Right atrium auricular region (tissue), 2 donors: ENCODE measurements around the gene ENTPD8. TPM values are rescaled to one million over a fixed set of nuclear protein-coding genes. Genes with fewer than 3 reads are reported as not detected.
A peak's percentile ranks its signal among the peaks of the same experiment; 100 is the strongest.
"Not testable (repeated sequence)": the region's sequence is repeated elsewhere in the genome, so short reads cannot be mapped to it uniquely, and the experiment has no call there.

Experiments
- DNase-seq: peaks from one replicate; pipeline ENCODE4 v3.0.0-alpha.2; 2019; ENCODE audit warnings: low spot score
- H3K27ac ChIP-seq, 2 donors: fragments of 200-600 bp; sonication (generic); 1 replicate in 1 of 2; 2 replicates in 1 of 2; pipeline ENCODE4 v1.5.1; 2016 to 2019
- H3K27me3 ChIP-seq, 2 donors: fragments of 200-600 bp; sonication (generic); one replicate each; pipeline versions ENCODE4 v1.5.1 to v1.6.0; 2017 to 2019
- H3K36me3 ChIP-seq: fragments of 200-600 bp; sonication (generic); one replicate; pipeline ENCODE4 v1.5.1; 2016
- H3K4me1 ChIP-seq, 2 donors: fragments of 200-600 bp; sonication (generic); one replicate each; pipeline versions ENCODE4 v1.5.1 to v1.6.0; 2017 to 2019
- H3K4me3 ChIP-seq, 2 donors: fragments of 200-600 bp; sonication (generic); 1 replicate in 1 of 2; 2 replicates in 1 of 2; pipeline ENCODE4 v1.5.1; 2017 to 2019; ENCODE audit warnings: mild to moderate bottlenecking in 1 of 2, moderate library complexity in 1 of 2
- H3K9me3 ChIP-seq, 2 donors: fragments of 200-600 bp; sonication (generic); one replicate each; pipeline ENCODE4 v1.5.1; 2019
- total RNA-seq, 2 donors: library from RNA; depleted of rRNA; stranded (reverse); fragments of >200 nt; gene quantifications; one replicate each; pipeline ENCODE4 v1.1.0, GENCODE V29; 2016
- TF ChIP-seq, protein P1 (sequence below), 2 donors: fragments of 200-600 bp; sonication (generic); IDR thresholded peaks; one replicate each; pipeline ENCODE4 v1.5.1; 2019; ENCODE audit warnings: antibody characterized with exemption in 2 of 2

ENTPD8 gene
- total RNA-seq, 2 donors from 2014 or later: not detected

DNA sequence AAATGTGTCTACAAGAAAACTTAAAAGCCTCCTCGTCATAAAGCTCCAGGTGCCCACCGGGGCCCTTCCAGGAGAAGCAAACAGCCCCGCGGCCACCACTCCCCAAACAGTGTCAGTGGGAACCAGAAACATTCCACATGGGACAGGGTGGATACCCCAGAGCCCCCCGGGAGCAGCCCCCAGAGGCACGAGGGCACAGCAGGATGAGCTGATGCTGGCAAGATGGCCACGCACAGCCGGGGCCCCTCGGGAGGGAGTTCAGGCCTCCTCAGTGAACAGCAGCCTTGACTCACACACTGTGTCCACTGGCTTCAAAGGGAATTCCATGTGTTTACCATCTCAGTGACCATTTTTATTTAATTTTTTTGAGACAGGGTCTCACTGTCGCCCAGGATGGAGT is 28.7 kb downstream of the ENTPD8 start:
- H3K4me1 ChIP-seq: peaks cover 0 to 40% of the 10 kb centered on the region in 2 donors
- TF ChIP-seq, protein P1, sequence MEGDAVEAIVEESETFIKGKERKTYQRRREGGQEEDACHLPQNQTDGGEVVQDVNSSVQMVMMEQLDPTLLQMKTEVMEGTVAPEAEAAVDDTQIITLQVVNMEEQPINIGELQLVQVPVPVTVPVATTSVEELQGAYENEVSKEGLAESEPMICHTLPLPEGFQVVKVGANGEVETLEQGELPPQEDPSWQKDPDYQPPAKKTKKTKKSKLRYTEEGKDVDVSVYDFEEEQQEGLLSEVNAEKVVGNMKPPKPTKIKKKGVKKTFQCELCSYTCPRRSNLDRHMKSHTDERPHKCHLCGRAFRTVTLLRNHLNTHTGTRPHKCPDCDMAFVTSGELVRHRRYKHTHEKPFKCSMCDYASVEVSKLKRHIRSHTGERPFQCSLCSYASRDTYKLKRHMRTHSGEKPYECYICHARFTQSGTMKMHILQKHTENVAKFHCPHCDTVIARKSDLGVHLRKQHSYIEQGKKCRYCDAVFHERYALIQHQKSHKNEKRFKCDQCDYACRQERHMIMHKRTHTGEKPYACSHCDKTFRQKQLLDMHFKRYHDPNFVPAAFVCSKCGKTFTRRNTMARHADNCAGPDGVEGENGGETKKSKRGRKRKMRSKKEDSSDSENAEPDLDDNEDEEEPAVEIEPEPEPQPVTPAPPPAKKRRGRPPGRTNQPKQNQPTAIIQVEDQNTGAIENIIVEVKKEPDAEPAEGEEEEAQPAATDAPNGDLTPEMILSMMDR (IDR thresholded peaks at IDR 0.05): no peak
- no peak for DNase-seq

DNA sequence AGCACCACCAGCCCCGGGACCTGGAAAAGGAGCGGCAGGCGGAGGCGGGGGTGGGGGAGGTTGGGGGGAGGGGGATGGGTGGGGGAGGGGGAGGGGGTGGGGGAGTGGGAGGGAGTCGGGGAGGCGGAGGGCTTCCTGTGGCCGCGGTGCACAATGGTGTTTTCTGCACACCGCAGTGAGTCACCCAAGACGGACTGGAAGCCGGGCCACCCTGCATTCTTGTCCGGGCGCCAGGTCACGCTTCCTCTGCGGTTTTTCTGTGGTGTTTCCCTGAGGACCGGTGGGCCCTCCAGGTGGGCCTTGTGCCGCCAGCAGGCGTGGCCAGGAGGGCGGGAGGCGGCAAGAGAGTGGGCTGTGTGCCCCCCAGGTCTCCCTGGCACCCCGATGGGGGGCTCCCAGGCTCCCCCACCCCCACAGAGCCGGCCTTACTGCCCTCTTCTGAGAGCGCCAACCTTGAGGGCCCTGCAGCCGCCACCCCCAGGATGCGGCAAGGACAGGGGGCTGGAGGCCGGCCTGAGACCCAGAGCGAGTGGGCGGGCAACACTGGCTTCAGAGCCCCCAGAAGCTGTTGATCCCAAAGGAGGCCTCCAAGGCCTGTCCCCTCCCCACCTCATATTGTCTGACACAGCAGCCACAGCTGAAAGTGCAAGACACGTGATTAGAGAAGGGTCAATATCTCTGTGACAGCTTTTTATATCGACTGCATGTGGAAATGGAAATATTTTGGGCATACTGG is 29.3 kb downstream of the ENTPD8 start:
- TF ChIP-seq, protein P1 (IDR thresholded peaks at IDR 0.05): no peak
- H3K9me3 ChIP-seq: no peaks in the 10 kb centered on the region
- H3K27me3 ChIP-seq: no peaks in the 10 kb centered on the region
- DNase-seq: peak; percentile 83
- peak overlapping the region; percentile 75 to 85 for H3K27ac ChIP-seq
- H3K4me3 ChIP-seq: peak overlapping the region in 1 of 2 donors; percentile 25
- no peaks in the 10 kb centered on the region for H3K36me3 ChIP-seq
- peaks cover 0 to 43% of the 10 kb centered on the region in 2 donors for H3K4me1 ChIP-seq

More for the DNA sequence above, 28.7 kb downstream of the ENTPD8 start:
- Histone ChIP-seq H3K36me3 (no peaks in the 10 kb centered on the region), H3K27ac (peak overlapping the region; percentile 75 to 85), H3K9me3 (no peaks in the 10 kb centered on the region), H3K27me3 (no peaks in the 10 kb centered on the region), H3K4me3 (no peak overlapping the region)

DNA sequence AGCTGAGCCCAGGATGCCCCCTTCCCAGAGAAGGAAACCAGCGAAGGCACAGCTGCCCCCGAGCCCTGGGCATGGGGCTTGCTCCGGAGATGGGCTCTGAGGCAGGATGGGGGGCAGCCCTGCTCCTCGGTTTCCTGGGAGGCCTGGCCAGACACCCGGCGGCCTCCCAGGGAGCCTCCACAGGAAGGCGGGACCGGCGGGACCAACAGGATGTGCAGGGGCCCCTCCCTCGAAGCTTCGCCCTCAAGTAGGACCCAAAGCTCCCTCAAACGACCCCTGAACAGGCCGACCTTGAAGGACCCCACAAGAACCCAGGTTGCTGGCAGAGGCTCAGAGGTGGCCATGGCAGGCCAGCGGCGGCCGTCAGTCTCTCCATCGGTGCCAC is 29.9 kb downstream of the ENTPD8 start:
- Histone ChIP-seq H3K27ac (peak overlapping the region; percentile 62 to 85), H3K27me3 (no peaks in the 10 kb centered on the region), H3K4me3 (peak overlapping the region in 1 of 2 donors; percentile 13), H3K4me1 (peaks cover 0 to 46% of the 10 kb centered on the region in 2 donors), H3K36me3 (no peaks in the 10 kb centered on the region), H3K9me3 (no peaks in the 10 kb centered on the region)
- TF ChIP-seq, protein P1 (IDR thresholded peaks at IDR 0.05): no peak
- DNase-seq: no peak

DNA sequence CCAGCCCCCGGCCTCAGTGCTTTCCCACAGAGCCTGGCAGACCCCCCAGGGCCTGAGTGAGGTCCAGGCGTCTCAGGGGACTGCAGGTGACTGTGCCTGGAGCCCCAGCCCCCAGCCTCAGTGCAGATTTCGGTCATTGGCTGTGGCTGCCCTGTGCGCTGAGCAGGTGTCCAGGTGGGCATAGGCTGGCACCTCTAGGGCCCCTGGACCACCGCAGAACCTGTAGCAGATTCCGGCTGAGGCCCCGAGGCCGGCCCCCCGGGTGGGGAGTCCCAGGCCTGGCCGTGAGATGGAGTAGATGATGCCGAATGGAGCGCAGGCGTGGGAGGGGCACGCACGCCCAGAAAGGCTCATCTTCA is 30.3 kb downstream of the ENTPD8 start:
- no peak for DNase-seq
- TF ChIP-seq, protein P1 (IDR thresholded peaks at IDR 0.05): no peak
- Histone ChIP-seq H3K4me1 (peaks cover 0 to 46% of the 10 kb centered on the region in 2 donors), H3K27ac (peak overlapping the region; percentile 62 to 85), H3K4me3 (peak overlapping the region in 1 of 2 donors; percentile 13), H3K36me3 (no peaks in the 10 kb centered on the region), H3K9me3 (no peaks in the 10 kb centered on the region), H3K27me3 (no peaks in the 10 kb centered on the region)

DNA sequence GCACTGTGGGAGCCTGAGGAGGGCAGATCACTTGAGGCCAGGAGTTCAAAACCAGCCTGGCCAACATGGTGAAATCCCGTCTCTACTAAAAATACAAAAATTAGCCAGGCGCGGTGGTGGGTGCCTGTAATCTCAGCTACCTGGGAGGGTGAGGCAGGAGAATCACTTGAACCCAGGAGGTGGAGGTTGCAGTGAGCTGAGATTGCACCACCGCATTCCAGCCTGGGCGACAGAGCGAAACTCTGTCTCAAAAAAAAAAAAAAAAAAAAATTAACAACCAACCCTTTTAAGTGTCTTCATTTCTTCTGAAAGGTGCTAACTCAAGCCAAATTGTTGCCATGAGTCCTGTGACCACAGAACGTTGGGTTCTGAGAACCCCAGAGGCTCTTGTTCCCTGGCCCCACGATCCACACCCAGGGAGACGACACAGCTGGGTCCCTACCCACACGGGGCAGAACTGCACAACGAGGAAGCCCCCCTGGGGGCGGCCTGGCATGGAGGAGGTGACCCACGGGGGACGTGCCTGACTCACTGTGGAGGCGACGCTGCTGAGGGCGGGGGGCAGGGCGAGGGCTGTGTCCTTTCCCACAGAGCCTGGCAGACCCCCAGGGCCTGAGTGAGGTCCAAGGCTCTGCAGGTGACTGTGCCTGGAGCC is 30.8 kb downstream of the ENTPD8 start:
- Histone ChIP-seq H3K4me1 (peaks cover 0 to 46% of the 10 kb centered on the region in 2 donors), H3K27ac (peak overlapping the region; percentile 62 to 85)
- not testable (repeated sequence) for H3K4me3 ChIP-seq, H3K27me3 ChIP-seq, H3K36me3 ChIP-seq, H3K9me3 ChIP-seq, DNase-seq

DNA sequence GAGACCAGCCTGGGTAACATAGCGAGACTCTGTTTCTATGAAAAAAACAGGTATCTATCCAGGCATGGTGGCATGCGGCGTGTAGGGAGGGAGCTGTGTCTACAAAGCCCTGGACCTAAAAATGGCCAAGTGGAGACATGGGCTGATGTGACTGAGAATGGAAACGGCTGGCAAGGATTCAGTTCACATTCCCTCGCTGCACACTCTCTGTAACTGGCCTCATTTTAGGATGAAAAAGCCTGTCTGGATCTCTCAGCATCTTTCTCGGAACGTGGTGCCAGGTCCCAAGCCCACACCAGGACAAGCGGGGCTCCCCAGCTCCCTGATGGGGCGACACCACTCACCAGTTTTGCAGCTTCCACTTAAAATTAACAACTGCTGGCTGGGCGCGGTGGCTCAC is 31.6 kb downstream of the ENTPD8 start:
- Histone ChIP-seq H3K9me3 (no peaks in the 10 kb centered on the region), H3K4me1 (peaks cover 0 to 46% of the 10 kb centered on the region in 2 donors), H3K4me3 (no peak overlapping the region), H3K27me3 (no peaks in the 10 kb centered on the region), H3K27ac (no peak overlapping the region), H3K36me3 (no peaks in the 10 kb centered on the region)
- DNase-seq: no peak
- TF ChIP-seq, protein P1 (IDR thresholded peaks at IDR 0.05): no peak
